PFSK-1 (cell line): ENCODE measurements around the gene MOSMO.

Experiments
- SIN3A ChIP-seq: IDR thresholded peaks from 2 replicates; pipeline ENCODE4 v1.6.1; 2012; ENCODE audit warnings: mild to moderate bottlenecking, low read length, moderate library complexity, borderline replicate concordance; ENCODE audit not compliant: insufficient read depth
- TF ChIP-seq, protein P1 (sequence below), 2 experiments: IDR thresholded peaks; 2 replicates each; pipeline versions ENCODE4 v1.6.1 to v1.8.0; 2011 to 2012; ENCODE audit warnings: low read depth in 2 of 2, low read length in 2 of 2, control low read depth in 1 of 2, inconsistent platforms in 1 of 2, mild to moderate bottlenecking in 1 of 2, moderate library complexity in 1 of 2; ENCODE audit not compliant: insufficient read depth in 1 of 2

DNA sequence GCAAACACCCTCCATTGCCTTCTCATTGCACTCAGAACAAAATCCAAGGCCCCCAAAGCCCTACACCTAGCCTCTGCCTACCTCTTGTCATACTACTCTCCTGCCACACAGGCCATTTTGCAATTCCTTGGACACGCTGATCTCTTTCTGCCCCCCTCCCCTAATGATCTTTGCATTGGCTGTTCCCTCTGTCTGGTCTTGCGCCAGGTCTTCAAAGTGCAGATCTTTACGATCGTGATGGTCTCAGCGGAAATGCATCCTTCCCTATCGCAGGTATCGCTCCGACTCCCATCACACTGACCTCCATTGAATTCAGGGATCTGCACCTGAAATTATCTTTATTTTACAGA is 777 bp upstream of the MOSMO start:
- TF ChIP-seq, protein P1, sequence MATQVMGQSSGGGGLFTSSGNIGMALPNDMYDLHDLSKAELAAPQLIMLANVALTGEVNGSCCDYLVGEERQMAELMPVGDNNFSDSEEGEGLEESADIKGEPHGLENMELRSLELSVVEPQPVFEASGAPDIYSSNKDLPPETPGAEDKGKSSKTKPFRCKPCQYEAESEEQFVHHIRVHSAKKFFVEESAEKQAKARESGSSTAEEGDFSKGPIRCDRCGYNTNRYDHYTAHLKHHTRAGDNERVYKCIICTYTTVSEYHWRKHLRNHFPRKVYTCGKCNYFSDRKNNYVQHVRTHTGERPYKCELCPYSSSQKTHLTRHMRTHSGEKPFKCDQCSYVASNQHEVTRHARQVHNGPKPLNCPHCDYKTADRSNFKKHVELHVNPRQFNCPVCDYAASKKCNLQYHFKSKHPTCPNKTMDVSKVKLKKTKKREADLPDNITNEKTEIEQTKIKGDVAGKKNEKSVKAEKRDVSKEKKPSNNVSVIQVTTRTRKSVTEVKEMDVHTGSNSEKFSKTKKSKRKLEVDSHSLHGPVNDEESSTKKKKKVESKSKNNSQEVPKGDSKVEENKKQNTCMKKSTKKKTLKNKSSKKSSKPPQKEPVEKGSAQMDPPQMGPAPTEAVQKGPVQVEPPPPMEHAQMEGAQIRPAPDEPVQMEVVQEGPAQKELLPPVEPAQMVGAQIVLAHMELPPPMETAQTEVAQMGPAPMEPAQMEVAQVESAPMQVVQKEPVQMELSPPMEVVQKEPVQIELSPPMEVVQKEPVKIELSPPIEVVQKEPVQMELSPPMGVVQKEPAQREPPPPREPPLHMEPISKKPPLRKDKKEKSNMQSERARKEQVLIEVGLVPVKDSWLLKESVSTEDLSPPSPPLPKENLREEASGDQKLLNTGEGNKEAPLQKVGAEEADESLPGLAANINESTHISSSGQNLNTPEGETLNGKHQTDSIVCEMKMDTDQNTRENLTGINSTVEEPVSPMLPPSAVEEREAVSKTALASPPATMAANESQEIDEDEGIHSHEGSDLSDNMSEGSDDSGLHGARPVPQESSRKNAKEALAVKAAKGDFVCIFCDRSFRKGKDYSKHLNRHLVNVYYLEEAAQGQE (IDR thresholded peaks at IDR 0.05; ENCODE audit: insufficient read depth in 1 of 2, low read depth in 2 of 2, low read length in 2 of 2), result no peak
- TF ChIP-seq SIN3A, result no peak
